DND-41 (cell line): ENCODE data around the gene KCNH1.

ENCODE experiments used
- ATAC-seq: fragments of 200-7000 bp; cut with Tn5 transposase; 3 replicates; pipeline ENCODE4 v1.9.1; 2021; ENCODE audit warnings: low read depth; ENCODE audit not compliant: insufficient read depth
- DNase-seq: peaks from one replicate; pipeline ENCODE4 v3.0.0-alpha.2; 2020
- H2AFZ ChIP-seq: 2 replicates; pipeline ENCODE4 v1.6.0; 2012; ENCODE audit warnings: low read depth, low read length
- H3K27ac ChIP-seq: 2 replicates; pipeline ENCODE4 v1.5.1; 2012; ENCODE audit warnings: low read length, inconsistent platforms
- H3K27me3 ChIP-seq: fragments of 200-600 bp; sonication (generic); 2 replicates; pipeline ENCODE4 v1.6.0; 2012; ENCODE audit warnings: low read length, mild to moderate bottlenecking, inconsistent platforms; ENCODE audit not compliant: insufficient read depth, poor library complexity
- H3K36me3 ChIP-seq: 2 replicates; pipeline ENCODE4 v1.5.1; 2012; ENCODE audit warnings: low read length, inconsistent platforms; ENCODE audit not compliant: insufficient read depth
- H3K4me1 ChIP-seq: 2 replicates; pipeline ENCODE4 v1.5.1; 2012; ENCODE audit warnings: mild to moderate bottlenecking, low read length; ENCODE audit not compliant: insufficient read depth
- H3K4me2 ChIP-seq: 2 replicates; pipeline ENCODE4 v1.6.0; 2012; ENCODE audit warnings: mild to moderate bottlenecking, moderate library complexity, low read length, inconsistent platforms; ENCODE audit not compliant: insufficient read depth
- H3K4me3 ChIP-seq, 2 experiments: fragments of 200-600 bp in 1 of 2; shearing (Covaris generic) in 1 of 2; 2 replicates each; pipeline ENCODE4 v1.5.1; 2012 to 2016; ENCODE audit warnings: inconsistent platforms in 2 of 2, low read length in 2 of 2, mild to moderate bottlenecking in 2 of 2, low read depth in 1 of 2, moderate library complexity in 1 of 2
- H3K79me2 ChIP-seq: 2 replicates; pipeline ENCODE4 v1.6.0; 2012; ENCODE audit warnings: low read length, inconsistent platforms; ENCODE audit not compliant: insufficient read depth
- H3K9ac ChIP-seq: 2 replicates; pipeline ENCODE4 v1.6.0; 2012; ENCODE audit warnings: low read depth, mild to moderate bottlenecking, inconsistent platforms, low read length, moderate library complexity
- H3K9me3 ChIP-seq: 2 replicates; pipeline ENCODE4 v1.5.1; 2012; ENCODE audit warnings: low read length, moderate library complexity, mild to moderate bottlenecking, inconsistent platforms; ENCODE audit not compliant: insufficient read depth, severe bottlenecking
- H4K20me1 ChIP-seq: 2 replicates; pipeline ENCODE4 v1.6.0; 2012; ENCODE audit warnings: low read length; ENCODE audit not compliant: insufficient read depth
- EZH2 ChIP-seq: IDR thresholded peaks from 3 replicates; pipeline ENCODE4 v1.6.1; 2012; ENCODE audit warnings: borderline replicate concordance, low read depth, mild to moderate bottlenecking, moderate library complexity, low read length, inconsistent platforms; ENCODE audit not compliant: severe bottlenecking
- TF ChIP-seq, protein P1 (sequence below): IDR thresholded peaks from 2 replicates; pipeline ENCODE4 v1.5.1; 2012; ENCODE audit warnings: borderline replicate concordance, low read length, moderate library complexity, mild to moderate bottlenecking; ENCODE audit not compliant: poor library complexity, severe bottlenecking; ENCODE audit errors: extremely low read depth

KCNH1 gene

DNA sequence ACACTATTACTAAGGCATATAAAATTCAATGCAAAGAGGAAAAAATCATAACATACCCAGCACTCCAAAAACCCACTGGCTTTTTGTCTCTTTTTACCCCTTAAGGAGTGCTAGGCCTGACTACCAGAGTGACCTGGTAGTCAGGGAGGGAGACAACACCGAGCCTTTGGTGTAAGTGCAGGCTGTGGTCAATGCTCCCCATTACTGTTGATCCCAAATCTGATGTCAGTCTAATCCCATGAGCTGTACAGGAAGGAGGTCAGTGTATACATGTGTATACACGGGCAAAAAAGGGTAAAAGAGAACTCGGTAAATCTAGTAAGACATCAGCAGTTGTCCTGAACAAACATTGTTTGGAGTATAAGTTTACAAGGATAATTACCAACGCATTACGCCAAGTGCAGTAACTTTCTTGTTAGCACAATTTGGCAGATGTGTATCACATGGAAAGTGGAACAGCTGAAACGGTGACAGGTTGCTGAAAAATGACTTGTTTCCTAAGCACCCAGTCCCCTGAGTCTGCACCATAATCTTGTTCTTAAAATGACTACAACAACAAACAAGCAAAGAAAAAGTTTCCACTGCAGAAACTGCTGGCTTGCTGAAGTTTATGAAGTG is 217.9 kb downstream of the KCNH1 start:
- no peaks in the 10 kb centered on the region for H3K9me3 ChIP-seq
- H3K36me3 ChIP-seq = no peaks in the 10 kb centered on the region
- H3K4me3 ChIP-seq = no peak overlapping the region
- no peak overlapping the region for H3K4me2 ChIP-seq
- H3K27me3 ChIP-seq = peaks cover 6% of the 10 kb centered on the region
- H3K79me2 ChIP-seq = no peaks in the 10 kb centered on the region
- TF ChIP-seq, protein P1, sequence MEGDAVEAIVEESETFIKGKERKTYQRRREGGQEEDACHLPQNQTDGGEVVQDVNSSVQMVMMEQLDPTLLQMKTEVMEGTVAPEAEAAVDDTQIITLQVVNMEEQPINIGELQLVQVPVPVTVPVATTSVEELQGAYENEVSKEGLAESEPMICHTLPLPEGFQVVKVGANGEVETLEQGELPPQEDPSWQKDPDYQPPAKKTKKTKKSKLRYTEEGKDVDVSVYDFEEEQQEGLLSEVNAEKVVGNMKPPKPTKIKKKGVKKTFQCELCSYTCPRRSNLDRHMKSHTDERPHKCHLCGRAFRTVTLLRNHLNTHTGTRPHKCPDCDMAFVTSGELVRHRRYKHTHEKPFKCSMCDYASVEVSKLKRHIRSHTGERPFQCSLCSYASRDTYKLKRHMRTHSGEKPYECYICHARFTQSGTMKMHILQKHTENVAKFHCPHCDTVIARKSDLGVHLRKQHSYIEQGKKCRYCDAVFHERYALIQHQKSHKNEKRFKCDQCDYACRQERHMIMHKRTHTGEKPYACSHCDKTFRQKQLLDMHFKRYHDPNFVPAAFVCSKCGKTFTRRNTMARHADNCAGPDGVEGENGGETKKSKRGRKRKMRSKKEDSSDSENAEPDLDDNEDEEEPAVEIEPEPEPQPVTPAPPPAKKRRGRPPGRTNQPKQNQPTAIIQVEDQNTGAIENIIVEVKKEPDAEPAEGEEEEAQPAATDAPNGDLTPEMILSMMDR = no peak
- no peak for TF ChIP-seq EZH2
- no peaks in the 10 kb centered on the region for H3K4me1 ChIP-seq
- no peak overlapping the region for H3K9ac ChIP-seq
- DNase-seq = no peak
- no peaks in the 10 kb centered on the region; the same call in 1 of the 2 replicates for H4K20me1 ChIP-seq
- ATAC-seq = no peak
- no peak overlapping the region for H2AFZ ChIP-seq
- H3K27ac ChIP-seq = no peak overlapping the region

DNA sequence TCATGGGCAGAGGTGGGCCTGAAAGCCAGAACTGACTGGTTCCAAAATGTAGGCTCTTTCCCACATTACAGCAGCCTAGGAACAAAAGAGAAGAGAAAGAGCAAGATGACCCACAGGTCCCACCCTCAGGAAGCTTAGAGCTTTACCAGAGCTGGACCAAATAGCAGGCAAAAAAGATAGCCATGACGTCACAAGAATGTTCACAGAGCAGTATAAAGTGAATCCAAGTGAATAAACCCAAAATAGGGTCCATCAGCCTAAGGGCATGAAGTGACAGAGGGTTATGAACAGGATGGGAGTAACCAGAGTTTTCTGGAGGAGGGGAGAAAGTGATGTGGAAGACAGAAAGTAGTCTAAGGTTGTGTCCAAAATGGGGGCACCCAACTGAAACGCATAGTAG is 221.2 kb downstream of the KCNH1 start:
- Histone ChIP-seq H3K36me3 (no peaks in the 10 kb centered on the region), H3K4me3 (no peak overlapping the region), H2AFZ (no peak overlapping the region), H3K27ac (no peak overlapping the region), H3K9me3 (no peaks in the 10 kb centered on the region), H3K4me1 (no peaks in the 10 kb centered on the region), H3K27me3 (peaks cover 3% of the 10 kb centered on the region), H3K4me2 (no peak overlapping the region), H3K9ac (no peak overlapping the region), H3K79me2 (no peaks in the 10 kb centered on the region), H4K20me1 (no peaks in the 10 kb centered on the region; the same call in 1 of the 2 replicates)
- TF ChIP-seq, protein P1 = no peak
- TF ChIP-seq EZH2 = no peak
- ATAC-seq = no peak
- no peak for DNase-seq

DNA sequence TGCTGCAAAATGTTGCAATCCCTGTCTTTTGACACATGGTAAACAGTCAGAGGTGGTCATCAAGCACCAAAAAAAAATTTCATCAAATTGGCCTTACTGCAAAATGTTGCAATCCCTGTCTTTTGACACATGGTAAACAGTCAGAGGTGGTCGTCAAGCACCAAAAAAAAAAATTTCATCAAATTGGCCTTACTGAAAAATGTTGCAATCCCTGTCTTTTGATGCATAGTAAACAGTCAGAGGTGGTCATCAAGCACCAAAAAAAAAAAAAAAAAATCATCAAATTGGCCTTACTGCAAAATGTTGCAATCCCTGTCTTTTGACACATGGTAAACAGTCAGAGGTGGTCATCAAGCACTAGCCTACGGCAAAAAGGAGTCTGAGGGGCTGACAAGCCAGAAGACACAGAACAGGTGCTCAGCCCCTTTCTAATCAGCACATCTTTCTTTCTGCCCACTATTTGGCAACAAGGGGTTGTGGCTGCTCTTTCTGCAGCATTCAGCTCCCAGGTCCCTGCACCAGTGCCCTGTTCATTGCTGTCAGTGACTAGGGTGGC is 223.8 kb downstream of the KCNH1 start:
- H3K9me3 ChIP-seq = no peaks in the 10 kb centered on the region
- no peaks in the 10 kb centered on the region; the same call in 1 of the 2 replicates for H4K20me1 ChIP-seq
- no peak overlapping the region for H2AFZ ChIP-seq
- ATAC-seq = no peak
- no peak overlapping the region for H3K4me3 ChIP-seq
- no peaks in the 10 kb centered on the region for H3K27me3 ChIP-seq
- H3K4me1 ChIP-seq = no peaks in the 10 kb centered on the region
- no peak for TF ChIP-seq EZH2
- TF ChIP-seq, protein P1 = no peak
- no peak for DNase-seq
- no peak overlapping the region for H3K27ac ChIP-seq
- no peak overlapping the region for H3K9ac ChIP-seq
- no peaks in the 10 kb centered on the region for H3K36me3 ChIP-seq
- no peak overlapping the region for H3K4me2 ChIP-seq
- no peaks in the 10 kb centered on the region for H3K79me2 ChIP-seq
